H9 (cell line): ENCODE data around the gene SH2D2A. TPM values are rescaled to one million over a fixed set of nuclear protein-coding genes. Genes with fewer than 3 reads are reported as not detected.

ENCODE experiments used
- DNase-seq: peaks from one replicate; pipeline ENCODE4 v3.0.0-alpha.2; 2017
- H2AFZ ChIP-seq: one replicate; pipeline ENCODE4 v1.6.1; 2013; ENCODE audit warnings: mild to moderate bottlenecking, low read length, control low read depth, moderate library complexity
- H2AK5ac ChIP-seq: 2 replicates; pipeline ENCODE4 v1.6.1; 2013; ENCODE audit warnings: low read length, control low read depth, mixed read lengths; ENCODE audit not compliant: insufficient read length
- H2BK120ac ChIP-seq: one replicate; pipeline ENCODE4 v1.6.1; 2013; ENCODE audit warnings: low read depth, mild to moderate bottlenecking, low read length, control low read depth, inconsistent platforms; ENCODE audit not compliant: poor library complexity, severe bottlenecking
- H2BK12ac ChIP-seq: 2 replicates; pipeline ENCODE4 v1.6.1; 2013; ENCODE audit warnings: low read length, control low read depth, mixed read lengths, low read depth; ENCODE audit not compliant: insufficient read length
- H2BK15ac ChIP-seq: 2 replicates; pipeline ENCODE4 v1.6.1; 2013; ENCODE audit warnings: low read depth, low read length, control low read depth
- H2BK20ac ChIP-seq: one replicate; pipeline ENCODE4 v1.6.1; 2013; ENCODE audit warnings: low read depth, mild to moderate bottlenecking, low read length, control low read depth, inconsistent platforms; ENCODE audit not compliant: poor library complexity, severe bottlenecking
- H2BK5ac ChIP-seq: 2 replicates; pipeline ENCODE4 v1.6.1; 2013; ENCODE audit warnings: low read length, control low read depth, mixed read lengths; ENCODE audit not compliant: insufficient read length
- H3K14ac ChIP-seq: 2 replicates; pipeline ENCODE4 v1.6.1; 2013; ENCODE audit warnings: low read length, control low read depth; ENCODE audit not compliant: insufficient read depth
- H3K18ac ChIP-seq: 2 replicates; pipeline ENCODE4 v1.6.1; 2013; ENCODE audit warnings: low read depth, mild to moderate bottlenecking, mixed read lengths, low read length, control low read depth; ENCODE audit not compliant: insufficient read length
- H3K23ac ChIP-seq: 2 replicates; pipeline ENCODE4 v1.6.1; 2013; ENCODE audit warnings: low read length, control low read depth, mixed read lengths, low read depth; ENCODE audit not compliant: insufficient read length
- H3K23me2 ChIP-seq: 2 replicates; pipeline ENCODE4 v1.6.1; 2013; ENCODE audit warnings: low read depth, mild to moderate bottlenecking, mixed read lengths, low read length, control low read depth; ENCODE audit not compliant: insufficient read length, poor library complexity, severe bottlenecking
- H3K27ac ChIP-seq: 2 replicates; pipeline ENCODE4 v1.5.1; 2013; ENCODE audit warnings: low read length, control low read depth, mixed read lengths, low read depth; ENCODE audit not compliant: insufficient read length
- H3K27me3 ChIP-seq: 2 replicates; pipeline ENCODE4 v1.6.1; 2013; ENCODE audit warnings: low read length, control low read depth, inconsistent platforms; ENCODE audit not compliant: insufficient read depth
- H3K4ac ChIP-seq: 2 replicates; pipeline ENCODE4 v1.6.1; 2013; ENCODE audit warnings: low read depth, mild to moderate bottlenecking, control low read depth, inconsistent platforms, low read length, moderate library complexity
- H3K4me1 ChIP-seq: 2 replicates; pipeline ENCODE4 v1.6.1; 2013; ENCODE audit warnings: low read length, control low read depth, inconsistent platforms; ENCODE audit not compliant: insufficient read depth
- H3K4me2 ChIP-seq: 2 replicates; pipeline ENCODE4 v1.6.1; 2013; ENCODE audit warnings: low read length, control low read depth, mixed read lengths; ENCODE audit not compliant: insufficient read length, insufficient read depth
- H3K56ac ChIP-seq: 2 replicates; pipeline ENCODE4 v1.6.1; 2013; ENCODE audit warnings: low read depth, mild to moderate bottlenecking, mixed read lengths, low read length, control low read depth; ENCODE audit not compliant: insufficient read length
- H3K79me1 ChIP-seq: 2 replicates; pipeline ENCODE4 v1.6.1; 2013; ENCODE audit warnings: low read depth, mild to moderate bottlenecking, moderate library complexity, low read length, control low read depth, inconsistent platforms; ENCODE audit not compliant: insufficient read depth, poor library complexity, severe bottlenecking
- H3K79me2 ChIP-seq: 2 replicates; pipeline ENCODE4 v1.6.1; 2013; ENCODE audit warnings: low read length, control low read depth, inconsistent platforms; ENCODE audit not compliant: insufficient read depth
- H3K9ac ChIP-seq: 2 replicates; pipeline ENCODE4 v1.6.1; 2013; ENCODE audit warnings: low read length, control low read depth, mixed read lengths; ENCODE audit not compliant: insufficient read length; ENCODE audit errors: extremely low read depth
- H3K9me3 ChIP-seq: one replicate; pipeline ENCODE4 v1.6.1; 2013; ENCODE audit warnings: low read depth, low read length, inconsistent platforms; ENCODE audit not compliant: control insufficient read depth
- H3T11ph ChIP-seq: one replicate; pipeline ENCODE4 v1.6.1; 2013; ENCODE audit warnings: mild to moderate bottlenecking, low read length, control low read depth, inconsistent platforms
- H4K20me1 ChIP-seq: one replicate; pipeline ENCODE4 v1.6.1; 2013; ENCODE audit not compliant: control insufficient read depth, insufficient read length, insufficient read depth
- H4K5ac ChIP-seq: 2 replicates; pipeline ENCODE4 v1.6.1; 2013; ENCODE audit warnings: low read depth, mild to moderate bottlenecking, mixed read lengths, low read length, control low read depth; ENCODE audit not compliant: insufficient read length
- H4K8ac ChIP-seq: replicated peaks from 2 replicates; pipeline ENCODE4 v1.6.1; 2013; ENCODE audit warnings: low read length, control low read depth, mixed read lengths, low read depth; ENCODE audit not compliant: insufficient read length
- H4K91ac ChIP-seq: 2 replicates; pipeline ENCODE4 v1.6.1; 2013; ENCODE audit warnings: low read depth, mild to moderate bottlenecking, moderate library complexity, mixed read lengths, low read length, control low read depth; ENCODE audit not compliant: insufficient read length
- H3K27ac Mint-ChIP-seq, 3 experiments: 2 replicates in 2 of 3; 3 replicates in 1 of 3; pipeline ENCODE4 v1.8.0; 2020 to 2021; ENCODE audit warnings: mixed read lengths in 3 of 3, mild to moderate bottlenecking in 1 of 3, moderate library complexity in 1 of 3
- H3K27me3 Mint-ChIP-seq: 2 replicates; pipeline ENCODE4 v1.8.0; 2021; ENCODE audit warnings: low read depth, mild to moderate bottlenecking, moderate library complexity, mixed read lengths
- H3K36me3 Mint-ChIP-seq, 3 experiments: 2 replicates in 2 of 3; 3 replicates in 1 of 3; pipeline ENCODE4 v1.8.0; 2020 to 2021; ENCODE audit warnings: low read depth in 3 of 3, mixed read lengths in 3 of 3; ENCODE audit not compliant: insufficient read depth in 1 of 3
- H3K4me1 Mint-ChIP-seq, 2 experiments: 2 replicates each; pipeline ENCODE4 v1.8.0; 2020; ENCODE audit warnings: mixed read lengths in 2 of 2
- H3K4me3 Mint-ChIP-seq, 2 experiments: 2 replicates in 1 of 2; 3 replicates in 1 of 2; pipeline ENCODE4 v1.8.0; 2020 to 2021; ENCODE audit warnings: mild to moderate bottlenecking in 2 of 2, mixed read lengths in 2 of 2, moderate library complexity in 1 of 2
- H3K9me3 Mint-ChIP-seq, 2 experiments: 2 replicates in 1 of 2; 3 replicates in 1 of 2; pipeline ENCODE4 v1.8.0; 2020; ENCODE audit warnings: mild to moderate bottlenecking in 2 of 2, mixed read lengths in 2 of 2, moderate library complexity in 1 of 2
- CTCF ChIP-seq: fragments of 200-600 bp; sonication (generic); conservative IDR thresholded peaks from 3 replicates; pipeline ENCODE4 v1.8.0; 2021; ENCODE audit warnings: antibody characterized with exemption, mild to moderate bottlenecking
- WGBS: extraction: QIAGEN DNeasy Blood & Tissue Kit; methylation state at CpG from one replicate; pipeline ENCODE4 v1.1.7; 2013; ENCODE audit warnings: missing lambda C conversion rate, low lambda C conversion rate, mixed read lengths; ENCODE audit not compliant: insufficient read length; ENCODE audit errors: extremely low coverage; 5-methylcytosine and 5-hydroxymethylcytosine counted together
- total RNA-seq: library from RNA; stranded (reverse); gene quantifications from 2 replicates; pipeline ENCODE4 v1.2.1, GENCODE V29; 2021

The SH2D2A gene
- total RNA-seq, 1 experiment from 2014 or later, result 2.0 TPM

- WGBS, result no CpG with 5 or more reads among the region's 10 CpGs
- TF ChIP-seq CTCF, result no peak
- Mint-ChIP-seq H3K4me3 (no peak overlapping the region), H3K36me3 (peaks cover 2 to 7% (median 4%) of the 10 kb centered on the region in 3 experiments; a peak in 3 of 7 replicates), H3K9me3 (no peaks in the 10 kb centered on the region; a peak in 2 of 5 replicates), H3K27ac (no peak overlapping the region), H3K27me3 (peaks cover 81% of the 10 kb centered on the region), H3K4me1 (peaks cover 19 to 32% of the 10 kb centered on the region in 2 experiments)
- no peak overlapping the region for H3K27ac ChIP-seq
- H4K91ac ChIP-seq, result no peak overlapping the region
- H3K4me2 ChIP-seq, result no peak overlapping the region
- H4K5ac ChIP-seq, result no peak overlapping the region
- H3K23me2 ChIP-seq, result peaks cover 5% of the 10 kb centered on the region
- no peak overlapping the region for H3T11ph ChIP-seq
- no peak overlapping the region for H3K23ac ChIP-seq
- H3K79me2 ChIP-seq, result no peaks in the 10 kb centered on the region
- no peak overlapping the region for H2BK15ac ChIP-seq
- no peak for DNase-seq
- H3K18ac ChIP-seq, result no peak overlapping the region
- H3K4me1 ChIP-seq, result no peaks in the 10 kb centered on the region
- H2BK120ac ChIP-seq, result no peak overlapping the region
- H3K9me3 ChIP-seq, result no peaks in the 10 kb centered on the region
- no peaks in the 10 kb centered on the region for H3K79me1 ChIP-seq
- H2BK12ac ChIP-seq, result no peak overlapping the region
- H3K9ac ChIP-seq, result no peak overlapping the region
- peaks cover 11% of the 10 kb centered on the region; the same call in 1 of the 2 replicates for H3K27me3 ChIP-seq
- no peaks in the 10 kb centered on the region for H4K20me1 ChIP-seq
- no peak overlapping the region for H4K8ac ChIP-seq
- H2AK5ac ChIP-seq, result no peak overlapping the region
- H3K4ac ChIP-seq, result no peak overlapping the region
- H2BK5ac ChIP-seq, result no peak overlapping the region
- no peak overlapping the region for H3K14ac ChIP-seq
- H2AFZ ChIP-seq, result no peak overlapping the region
- no peak overlapping the region for H3K56ac ChIP-seq
- no peak overlapping the region for H2BK20ac ChIP-seq
Observed at GRCh38 chr1:156815961-156816422, 656 bp downstream of the SH2D2A start.
